Body of pancreas (tissue), 4 donors: ENCODE measurements around the gene LCK.

Source experiments
- POLR2A ChIP-seq, 3 donors: fragments of 450-650 bp; IDR thresholded peaks; one replicate each; pipeline ENCODE4 v1.6.1; 2016; ENCODE audit warnings: antibody characterized with exemption in 3 of 3, mild to moderate bottlenecking in 2 of 3
- TF ChIP-seq, protein P1 (sequence below), 7 experiments: fragments of 450-650 bp in 4 of 7; fragments of 200-600 bp in 3 of 7; sonication (generic) in 3 of 7; IDR thresholded peaks; one replicate each; pipeline ENCODE4 v1.5.1; 2016 to 2019; ENCODE audit warnings: antibody characterized with exemption in 7 of 7

- TF ChIP-seq, protein P1, sequence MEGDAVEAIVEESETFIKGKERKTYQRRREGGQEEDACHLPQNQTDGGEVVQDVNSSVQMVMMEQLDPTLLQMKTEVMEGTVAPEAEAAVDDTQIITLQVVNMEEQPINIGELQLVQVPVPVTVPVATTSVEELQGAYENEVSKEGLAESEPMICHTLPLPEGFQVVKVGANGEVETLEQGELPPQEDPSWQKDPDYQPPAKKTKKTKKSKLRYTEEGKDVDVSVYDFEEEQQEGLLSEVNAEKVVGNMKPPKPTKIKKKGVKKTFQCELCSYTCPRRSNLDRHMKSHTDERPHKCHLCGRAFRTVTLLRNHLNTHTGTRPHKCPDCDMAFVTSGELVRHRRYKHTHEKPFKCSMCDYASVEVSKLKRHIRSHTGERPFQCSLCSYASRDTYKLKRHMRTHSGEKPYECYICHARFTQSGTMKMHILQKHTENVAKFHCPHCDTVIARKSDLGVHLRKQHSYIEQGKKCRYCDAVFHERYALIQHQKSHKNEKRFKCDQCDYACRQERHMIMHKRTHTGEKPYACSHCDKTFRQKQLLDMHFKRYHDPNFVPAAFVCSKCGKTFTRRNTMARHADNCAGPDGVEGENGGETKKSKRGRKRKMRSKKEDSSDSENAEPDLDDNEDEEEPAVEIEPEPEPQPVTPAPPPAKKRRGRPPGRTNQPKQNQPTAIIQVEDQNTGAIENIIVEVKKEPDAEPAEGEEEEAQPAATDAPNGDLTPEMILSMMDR (IDR thresholded peaks at IDR 0.05): no peak
- TF ChIP-seq POLR2A (IDR thresholded peaks at IDR 0.05): no peak
These were observed 48.3 kb downstream of the LCK start for GRCh38 chr1:32299327-32299726.
